Spleen (tissue), 11 donors: ENCODE measurements around the gene CC2D1B. TPM values are rescaled to one million over a fixed set of nuclear protein-coding genes. Genes with fewer than 3 reads are reported as not detected.

Experiments
- DNase-seq: peaks from one replicate; pipeline ENCODE4 v3.0.0-alpha.2; 2020
- H3K27ac ChIP-seq, 8 donors: fragments of 200-600 bp; sonication (generic) in 7 of 8; 1 replicate in 4 of 8; 2 replicates in 4 of 8; pipeline versions ENCODE4 v1.5.0 to v1.8.0; 2016 to 2021; ENCODE audit warnings: inconsistent platforms in 4 of 8, mild to moderate bottlenecking in 4 of 8, moderate library complexity in 1 of 8
- H3K27me3 ChIP-seq, 7 donors: fragments of 200-600 bp; sonication (generic) in 6 of 7; replicated peaks in 1 of 7; 1 replicate in 4 of 7; 2 replicates in 3 of 7; pipeline versions ENCODE4 v1.5.0 to v1.8.0; 2016 to 2021; ENCODE audit warnings: inconsistent platforms in 3 of 7, mild to moderate bottlenecking in 1 of 7
- H3K36me3 ChIP-seq, 6 donors: fragments of 200-600 bp; sonication (generic) in 5 of 6; 1 replicate in 4 of 6; 2 replicates in 2 of 6; pipeline versions ENCODE4 v1.5.0 to v1.8.0; 2016 to 2021; ENCODE audit warnings: inconsistent platforms in 2 of 6
- H3K4me1 ChIP-seq, 6 donors: fragments of 200-600 bp; sonication (generic) in 5 of 6; 1 replicate in 3 of 6; 2 replicates in 3 of 6; pipeline versions ENCODE4 v1.5.0 to v1.8.0; 2016 to 2021; ENCODE audit warnings: inconsistent platforms in 3 of 6
- H3K4me3 ChIP-seq, 8 donors: fragments of 200-600 bp; sonication (generic) in 7 of 8; 1 replicate in 4 of 8; 2 replicates in 4 of 8; pipeline versions ENCODE4 v1.5.0 to v1.8.0; 2016 to 2021; ENCODE audit warnings: inconsistent platforms in 4 of 8, mild to moderate bottlenecking in 4 of 8, moderate library complexity in 2 of 8
- H3K9me3 ChIP-seq, 8 donors: fragments of 200-600 bp; sonication (generic) in 7 of 8; 1 replicate in 4 of 8; 2 replicates in 4 of 8; pipeline versions ENCODE4 v1.5.0 to v1.8.0; 2016 to 2021; ENCODE audit warnings: inconsistent platforms in 4 of 8
- CTCF ChIP-seq, 11 experiments: fragments of 200-600 bp in 7 of 11; fragments of 450-650 bp in 4 of 11; sonication (generic) in 4 of 11; IDR thresholded peaks in 8 of 11; conservative IDR thresholded peaks in 3 of 11; 1 replicate in 7 of 11; 2 replicates in 4 of 11; pipeline versions ENCODE4 v1.4.0 to v1.8.0; 2016 to 2021; ENCODE audit warnings: antibody characterized with exemption in 11 of 11, inconsistent platforms in 4 of 11, mild to moderate bottlenecking in 1 of 11
- POLR2A ChIP-seq, 3 donors: fragments of 450-650 bp; IDR thresholded peaks; one replicate each; pipeline ENCODE4 v1.5.1; 2017; ENCODE audit warnings: antibody characterized with exemption in 3 of 3, mild to moderate bottlenecking in 1 of 3
- POLR2AphosphoS5 ChIP-seq, 3 donors: sonication (generic); formaldehyde crosslinking; IDR thresholded peaks; one replicate each; pipeline ENCODE4 v1.5.1; 2017; ENCODE audit warnings: antibody characterized with exemption in 3 of 3
- whole genome bisulfite sequencing, 5 donors: extraction: QIAGEN DNeasy Blood & Tissue Kit in 3 of 5; methylation state at CpG; one replicate each; pipeline versions ENCODE4 v1.1.5 to v1.1.7; 2013 to 2018; 5-methylcytosine and 5-hydroxymethylcytosine counted together
- intact Hi-C: fragments of 100-400 bp; cut with DNase I; formaldehyde crosslinking; loops from one replicate; pipeline ENCODE4 v1.15.0; 2023; ENCODE audit warnings: low total_unique reads
- polyA plus RNA-seq, 3 donors: library from polyadenylated mRNA; stranded (reverse); fragments of 200-250 nt; gene quantifications; one replicate each; pipeline ENCODE4 v1.2.1, GENCODE V29; 2013
- total RNA-seq, 7 donors: library from RNA; depleted of rRNA in 3 of 7; stranded (reverse); fragments of >200 nt in 3 of 7; fragmentation: NEBNext Ultra II Directional in 4 of 7; extraction: Animal tissue kit (Norgen Biotek cat#: 25700) in 4 of 7; gene quantifications; one replicate each; pipeline versions ENCODE4 v1.1.0 to v1.2.1, GENCODE V29; 2016 to 2021
- donor health status: healthy with polysubstance abuse.
- donor health status: DM: no; HTN: no; CAD: no; lungs with moderate emphysema.
- donor health status: DM: no; HTN: no; CAD: no.
- donor health status: Bipolar disorder and iron deficiency.
- donor health status: healthy.
- donor health status: DM: no; HTN: no; CAD: no.
- donor health status: DM: yes; HTN: yes; CAD: no.

CC2D1B gene
- total and polyA plus RNA-seq, 10 donors, result 14.8 to 44.0 (median 33.1) TPM

- intact Hi-C loops, result no loop called here
- H3K4me3 ChIP-seq, result no peak overlapping the region
- peaks cover 0 to 31% (median 6%) of the 10 kb centered on the region in 6 donors for H3K36me3 ChIP-seq
- H3K27me3 ChIP-seq, result no peaks in the 10 kb centered on the region
- no peaks in the 10 kb centered on the region for H3K9me3 ChIP-seq
- H3K27ac ChIP-seq, result no peak overlapping the region
- no peak for DNase-seq
- TF ChIP-seq POLR2A (IDR thresholded peaks at IDR 0.05) (no peak), CTCF (IDR thresholded peaks at IDR 0.05 in 8 of 11, conservative IDR thresholded peaks at IDR 0.05 in 3 of 11) (no peak), POLR2AphosphoS5 (IDR thresholded peaks at IDR 0.05) (no peak)
- H3K4me1 ChIP-seq, result no peaks in the 10 kb centered on the region
- WGBS, 5 donors, result 87 to 98% (median 94%) methylated on average over 10 to 13 of the region's 13 CpGs
Observed at GRCh38 chr1:52305417-52306226, 60.4 kb downstream of the CC2D1B start.

Other genes with a start within 250 kb of the CC2D1B start
- gene ZFYVE9, start 224.1 kb downstream of the CC2D1B start, total RNA-seq, result 10 to 100 TPM in 4 of 7 donors, 1 to 10 TPM in 3; 7.2 to 16.7 (median 10.6) TPM
- 1 to 10 TPM in 1 of 3 donors, under 1 TPM in 2; 0.72 to 2.2 (median 0.88) TPM for gene ZFYVE9, start 224.1 kb downstream of the CC2D1B start, polyA plus RNA-seq
- gene ORC1, start 38.2 kb upstream of the CC2D1B start, total RNA-seq, result 1 to 10 TPM in 5 of 7 donors, under 1 TPM in 2; 0.60 to 5.4 (median 2.7) TPM
- 1 to 10 TPM; 1.0 to 1.6 (median 1.3) TPM for gene ORC1, start 38.2 kb upstream of the CC2D1B start, polyA plus RNA-seq
- gene PRPF38A, start 38.4 kb upstream of the CC2D1B start, total RNA-seq, result 10 to 100 TPM; 21.7 to 50.4 (median 41.7) TPM
- 10 to 100 TPM; 13.8 to 18.1 (median 15.2) TPM for gene PRPF38A, start 38.4 kb upstream of the CC2D1B start, polyA plus RNA-seq
- 100 to 1,000 TPM in 1 of 7 donors, 10 to 100 TPM in 6; 74.1 to 120 (median 84.6) TPM for gene TUT4, start 186.9 kb upstream of the CC2D1B start, total RNA-seq
- gene TUT4, start 186.9 kb upstream of the CC2D1B start, polyA plus RNA-seq, result 10 to 100 TPM; 31.7 to 45.6 (median 35.8) TPM
- 10 to 100 TPM in 4 of 7 donors, 1 to 10 TPM in 3; 6.4 to 24.7 (median 12.9) TPM for gene GPX7, start 236.2 kb upstream of the CC2D1B start, total RNA-seq
- 10 to 100 TPM; 13.8 to 23.5 (median 17.9) TPM for gene GPX7, start 236.2 kb upstream of the CC2D1B start, polyA plus RNA-seq